Thyroid gland (tissue), 4 donors: ENCODE results near the gene PLCB1. TPM values are rescaled to one million over a fixed set of nuclear protein-coding genes. Genes with fewer than 3 reads are reported as not detected.
A peak's percentile ranks its signal among the peaks of the same experiment; 100 is the strongest.

ENCODE experiments used
- DNase-seq, 2 donors: peaks; one replicate each; pipeline ENCODE4 v3.0.0-alpha.2; 2019
- H3K27ac ChIP-seq, 3 donors: fragments of 200-600 bp; sonication (generic); 1 replicate in 2 of 3; 2 replicates in 1 of 3; pipeline ENCODE4 v1.5.1; 2016 to 2019; ENCODE audit warnings: mild to moderate bottlenecking in 1 of 3, moderate library complexity in 1 of 3
- H3K27me3 ChIP-seq: fragments of 200-600 bp; sonication (generic); one replicate; pipeline ENCODE4 v1.5.1; 2019
- H3K36me3 ChIP-seq, 2 donors: fragments of 200-600 bp; sonication (generic); one replicate each; pipeline ENCODE4 v1.5.1; 2016 to 2019
- H3K4me1 ChIP-seq, 2 donors: fragments of 200-600 bp; sonication (generic); one replicate each; pipeline ENCODE4 v1.5.1; 2017 to 2019
- H3K4me3 ChIP-seq, 3 donors: fragments of 200-600 bp; sonication (generic); replicated peaks in 1 of 3; 1 replicate in 2 of 3; 2 replicates in 1 of 3; pipeline ENCODE4 v1.5.1; 2016; ENCODE audit warnings: mild to moderate bottlenecking in 1 of 3
- H3K9me3 ChIP-seq: fragments of 200-600 bp; sonication (generic); one replicate; pipeline ENCODE4 v1.5.1; 2017
- POLR2A ChIP-seq, 2 donors: fragments of 450-650 bp; IDR thresholded peaks; one replicate each; pipeline ENCODE4 v1.6.1; 2017; ENCODE audit warnings: antibody characterized with exemption in 2 of 2, mild to moderate bottlenecking in 2 of 2, moderate library complexity in 1 of 2
- WGBS, 2 donors: methylation state at CpG; one replicate each; pipeline ENCODE4 v1.1.5; 2017; 5-methylcytosine and 5-hydroxymethylcytosine counted together
- intact Hi-C: fragments of 100-400 bp; cut with DNase I; formaldehyde crosslinking; loops from one replicate; pipeline ENCODE4 v1.15.1; 2023
- total RNA-seq, 4 donors: library from RNA; depleted of rRNA; stranded (reverse); fragments of >200 nt; gene quantifications; one replicate each; pipeline ENCODE4 v1.2.3, GENCODE V29; 2016
- TF ChIP-seq, protein P1 (sequence below), 6 experiments: fragments of 200-600 bp in 3 of 6; fragments of 450-650 bp in 3 of 6; sonication (generic) in 3 of 6; IDR thresholded peaks; one replicate each; pipeline ENCODE4 v1.5.1; 2016 to 2019; ENCODE audit warnings: antibody characterized with exemption in 6 of 6, mild to moderate bottlenecking in 2 of 6, inconsistent platforms in 1 of 6, moderate library complexity in 1 of 6

PLCB1 gene
- total RNA-seq, 4 donors from 2014 or later, result 7.3 to 14.1 (median 11.0) TPM

- intact Hi-C loops, result no loop called here
- Histone ChIP-seq H3K4me1 (peaks cover 0 to 8% of the 10 kb centered on the region in 2 donors), H3K27me3 (no peaks in the 10 kb centered on the region), H3K27ac (no peak overlapping the region), H3K36me3 (no peaks in the 10 kb centered on the region), H3K9me3 (no peaks in the 10 kb centered on the region), H3K4me3 (no peak overlapping the region)
- DNase-seq, result no peak
- WGBS, 2 donors, result 85 to 93% methylated on average over 3 of the region's 3 CpGs
- TF ChIP-seq POLR2A (IDR thresholded peaks at IDR 0.05), result no peak
- TF ChIP-seq, protein P1, sequence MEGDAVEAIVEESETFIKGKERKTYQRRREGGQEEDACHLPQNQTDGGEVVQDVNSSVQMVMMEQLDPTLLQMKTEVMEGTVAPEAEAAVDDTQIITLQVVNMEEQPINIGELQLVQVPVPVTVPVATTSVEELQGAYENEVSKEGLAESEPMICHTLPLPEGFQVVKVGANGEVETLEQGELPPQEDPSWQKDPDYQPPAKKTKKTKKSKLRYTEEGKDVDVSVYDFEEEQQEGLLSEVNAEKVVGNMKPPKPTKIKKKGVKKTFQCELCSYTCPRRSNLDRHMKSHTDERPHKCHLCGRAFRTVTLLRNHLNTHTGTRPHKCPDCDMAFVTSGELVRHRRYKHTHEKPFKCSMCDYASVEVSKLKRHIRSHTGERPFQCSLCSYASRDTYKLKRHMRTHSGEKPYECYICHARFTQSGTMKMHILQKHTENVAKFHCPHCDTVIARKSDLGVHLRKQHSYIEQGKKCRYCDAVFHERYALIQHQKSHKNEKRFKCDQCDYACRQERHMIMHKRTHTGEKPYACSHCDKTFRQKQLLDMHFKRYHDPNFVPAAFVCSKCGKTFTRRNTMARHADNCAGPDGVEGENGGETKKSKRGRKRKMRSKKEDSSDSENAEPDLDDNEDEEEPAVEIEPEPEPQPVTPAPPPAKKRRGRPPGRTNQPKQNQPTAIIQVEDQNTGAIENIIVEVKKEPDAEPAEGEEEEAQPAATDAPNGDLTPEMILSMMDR (IDR thresholded peaks at IDR 0.05), result no peak
Measured at GRCh38 chr20:8428988-8429387, 296.9 kb downstream of the PLCB1 start.

- peak overlapping the region in 2 of 3 donors; percentile 35 to 62 for H3K27ac ChIP-seq
- H3K27me3 ChIP-seq, result no peaks in the 10 kb centered on the region
- no peak for TF ChIP-seq POLR2A (IDR thresholded peaks at IDR 0.05)
- TF ChIP-seq, protein P1 (IDR thresholded peaks at IDR 0.05), result no peak
- no peaks in the 10 kb centered on the region for H3K36me3 ChIP-seq
- H3K4me3 ChIP-seq, result no peak overlapping the region
- intact Hi-C loops, result no loop called here
- peaks cover 0 to 8% of the 10 kb centered on the region in 2 donors for H3K4me1 ChIP-seq
- H3K9me3 ChIP-seq, result no peaks in the 10 kb centered on the region
- DNase-seq, result peak; percentile 31 to 42
- WGBS, 2 donors, result 71 to 72% methylated on average over 11 of the region's 11 CpGs
Measured at GRCh38 chr20:8431538-8432434, 299.7 kb downstream of the PLCB1 start.

DNA sequence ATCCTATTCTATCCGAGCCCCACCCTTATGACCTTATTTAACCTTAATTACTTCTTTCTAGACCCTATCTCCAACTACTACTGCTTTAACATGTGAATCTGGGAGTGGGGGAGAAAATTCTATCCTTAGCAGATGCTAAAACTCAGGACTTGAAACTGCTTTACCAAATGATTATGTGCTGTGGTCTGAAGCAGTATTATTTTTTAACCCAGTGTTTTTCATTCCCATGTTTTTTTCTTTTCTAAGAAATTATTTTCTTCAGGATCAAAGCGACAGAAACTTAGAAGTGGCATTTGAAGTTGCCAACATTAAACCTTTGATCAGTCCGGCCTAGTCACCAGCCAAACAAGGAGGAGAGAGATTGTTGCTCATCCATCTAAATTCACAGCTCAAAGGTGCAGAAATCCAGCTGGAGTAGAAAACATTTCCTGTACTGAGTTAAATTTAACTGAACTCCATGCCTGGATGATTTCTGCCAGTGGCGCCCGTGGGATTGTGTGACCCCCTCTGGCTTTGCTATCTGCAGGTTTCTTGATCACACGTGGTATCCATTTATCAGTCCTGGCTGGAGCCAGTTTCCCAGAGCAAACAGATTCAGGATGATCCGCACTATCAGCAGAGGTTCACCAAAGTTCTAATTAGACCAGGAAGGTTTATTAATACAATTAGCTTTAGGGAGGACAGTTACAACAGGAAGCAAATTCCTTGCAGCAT is 300.5 kb downstream of the PLCB1 start:
- WGBS, 2 donors, result 57 to 64% methylated on average over 7 of the region's 7 CpGs
- peak overlapping the region in 1 of 3 donors; percentile 31 for H3K27ac ChIP-seq
- TF ChIP-seq, protein P1 (IDR thresholded peaks at IDR 0.05), result no peak
- TF ChIP-seq POLR2A (IDR thresholded peaks at IDR 0.05), result no peak
- H3K9me3 ChIP-seq, result no peaks in the 10 kb centered on the region
- H3K36me3 ChIP-seq, result no peaks in the 10 kb centered on the region
- DNase-seq, result no peak
- no peaks in the 10 kb centered on the region for H3K27me3 ChIP-seq
- peaks cover 0 to 8% of the 10 kb centered on the region in 2 donors for H3K4me1 ChIP-seq
- intact Hi-C loops, result no loop called here
- no peak overlapping the region for H3K4me3 ChIP-seq

- intact Hi-C loops, result no loop called here
Measured at GRCh38 chr20:8433291-8433690, 301.2 kb downstream of the PLCB1 start.

More at GRCh38 chr20:8433291-8433690, 301.2 kb downstream of the PLCB1 start:
- Histone ChIP-seq H3K27me3 (no peaks in the 10 kb centered on the region), H3K4me1 (peaks cover 0 to 8% of the 10 kb centered on the region in 2 donors), H3K27ac (peak overlapping the region in 1 of 3 donors; percentile 31), H3K9me3 (no peaks in the 10 kb centered on the region), H3K36me3 (no peaks in the 10 kb centered on the region), H3K4me3 (no peak overlapping the region)
- WGBS, 2 donors, result 76 to 78% methylated on average over 3 of the region's 3 CpGs
- DNase-seq, result no peak
- no peak for TF ChIP-seq POLR2A (IDR thresholded peaks at IDR 0.05)
- TF ChIP-seq, protein P1 (IDR thresholded peaks at IDR 0.05), result no peak
